Measurements from ENCODE around the gene BRI3BP.
"Not testable (repeated sequence)": the region's sequence is repeated elsewhere in the genome, so short reads cannot be mapped to it uniquely, and the experiment has no call there.

BRI3BP gene

DNA sequence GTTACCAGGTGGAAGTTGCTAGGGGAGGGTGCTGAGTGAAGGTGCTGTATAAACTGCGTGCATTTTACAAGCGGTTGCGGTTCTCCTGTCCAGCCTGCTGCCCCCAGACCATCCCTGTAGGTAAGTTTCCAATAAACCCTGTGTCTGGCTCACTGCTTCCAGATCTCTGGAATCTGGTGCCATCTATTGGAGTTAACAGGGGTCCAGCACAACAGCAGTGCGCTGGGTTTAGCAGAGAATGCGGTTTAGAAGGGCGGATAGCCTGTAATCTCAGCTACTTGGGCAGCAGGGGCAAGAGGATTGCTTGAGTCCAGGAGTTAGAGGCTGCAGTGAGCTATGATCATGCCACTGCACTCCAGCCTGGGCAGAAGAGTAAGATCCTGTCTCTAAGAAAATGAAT, 76.7 kb downstream of the BRI3BP start:
- no peak for DNase-seq

DNA sequence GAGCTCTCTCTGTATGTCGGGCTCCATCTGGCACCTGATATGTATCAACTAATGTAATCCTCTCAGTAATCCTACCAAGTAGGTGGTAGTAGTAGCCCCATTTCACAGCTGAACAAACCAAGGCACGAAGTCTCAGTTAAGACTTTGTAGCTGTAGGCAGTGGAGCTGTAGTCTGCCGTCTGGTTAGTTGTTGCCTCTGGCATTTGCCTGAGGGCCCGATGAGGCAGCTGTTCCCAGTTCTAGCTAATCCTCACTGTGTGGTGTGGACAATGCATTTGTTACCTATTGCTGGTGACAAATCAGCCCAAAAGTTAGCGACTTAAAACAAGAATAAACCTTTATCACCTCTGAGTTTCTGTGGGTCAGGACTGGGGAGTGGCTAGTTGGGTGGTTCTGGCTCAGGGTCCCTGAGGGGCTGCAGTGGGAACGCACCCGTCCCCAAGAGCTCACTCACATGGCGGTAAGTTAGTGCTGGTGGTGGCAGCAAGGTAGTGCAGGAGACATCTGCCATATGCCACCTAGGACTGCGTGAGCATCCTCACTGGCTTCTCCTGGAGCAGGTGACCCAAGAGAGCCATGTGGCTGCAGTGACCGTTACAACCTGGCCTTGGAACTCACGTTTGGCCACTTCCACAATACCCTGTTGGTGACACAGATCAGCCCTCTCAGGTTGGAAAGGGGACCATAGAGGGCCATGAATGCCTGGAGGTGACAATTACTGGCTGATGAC, 77.4 kb downstream of the BRI3BP start:
- no peak for DNase-seq

DNA sequence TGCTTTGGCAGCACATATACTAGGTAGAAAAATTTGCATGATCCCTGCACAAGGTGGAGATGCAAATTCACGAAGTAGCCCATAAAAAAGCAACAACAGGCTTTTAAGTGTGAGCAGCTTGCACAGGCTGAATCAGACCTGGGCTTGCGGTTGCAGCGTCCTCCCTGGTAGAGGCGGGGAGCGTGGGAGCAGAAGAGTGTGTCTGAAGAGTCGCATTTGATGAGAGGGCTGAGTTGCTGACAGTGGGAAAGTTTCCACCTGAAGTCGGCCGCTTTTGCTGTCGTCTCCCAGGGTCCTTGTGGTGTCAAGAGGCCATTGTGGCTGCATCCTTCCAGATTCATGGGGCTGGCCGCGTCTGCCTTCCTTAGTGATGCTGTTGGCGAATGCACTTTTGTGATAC, 78.0 kb downstream of the BRI3BP start:
- DNase-seq: no peak

DNA sequence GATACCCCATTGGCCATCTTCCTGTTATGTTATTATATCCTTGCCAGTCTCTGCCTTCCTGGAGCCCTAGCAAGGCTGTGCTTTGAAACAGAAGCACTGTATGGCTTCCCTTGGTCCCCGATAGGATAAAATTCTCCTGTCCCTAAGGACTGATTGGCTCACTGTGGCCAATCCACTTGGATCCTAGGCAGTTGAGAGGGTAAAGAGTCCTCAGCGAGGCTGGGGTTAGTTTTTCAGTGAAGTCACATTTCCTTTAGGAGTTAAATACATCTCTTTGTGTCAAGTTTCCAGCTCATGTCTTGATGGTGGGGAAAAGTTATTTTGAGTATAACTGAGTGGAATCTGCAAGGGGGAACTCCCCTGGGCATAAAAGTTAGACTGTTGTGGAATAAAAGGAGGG, 79.1 kb downstream of the BRI3BP start:
- no peak for DNase-seq

DNA sequence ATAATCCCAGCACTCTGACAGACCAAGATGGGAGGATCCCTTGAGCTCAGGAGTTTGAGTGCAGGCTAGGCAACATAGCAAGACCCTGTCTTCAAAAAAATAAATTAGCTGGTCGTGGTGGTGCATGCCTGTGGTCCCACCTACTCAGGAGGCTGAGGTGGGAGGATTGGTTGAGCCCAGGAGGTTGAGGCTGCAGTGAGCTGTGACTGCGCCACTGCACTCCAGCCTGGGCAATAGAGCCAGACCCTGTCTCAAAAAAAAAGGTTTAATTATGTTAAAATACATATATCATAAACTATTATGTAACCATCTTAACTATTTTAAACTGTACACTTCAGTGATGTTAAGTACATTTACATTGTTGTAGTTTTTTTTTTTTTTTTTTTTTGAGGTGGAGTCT, 80.8 kb downstream of the BRI3BP start:
- DNase-seq: not testable (repeated sequence)

DNA sequence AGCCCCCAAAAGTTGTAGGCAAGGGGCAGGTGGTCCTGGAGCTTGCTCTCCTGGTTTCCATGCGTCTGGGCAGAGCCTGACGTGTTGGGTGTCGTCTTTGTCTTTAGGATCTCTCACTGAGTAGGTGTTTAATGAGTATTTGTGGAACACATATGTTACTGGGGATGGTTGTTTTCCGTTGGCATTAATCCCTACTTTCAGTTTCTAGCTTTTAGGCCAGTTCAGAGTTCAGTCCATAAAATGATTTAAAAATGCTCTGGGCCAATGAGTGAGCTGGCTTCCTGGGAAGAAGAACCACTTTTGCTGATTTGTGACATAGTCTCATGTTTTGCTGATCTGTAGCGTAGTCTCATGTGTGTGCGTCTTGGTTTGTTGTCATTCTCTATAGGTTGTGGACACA, 82.7 kb downstream of the BRI3BP start:
- no peak for DNase-seq

DNA sequence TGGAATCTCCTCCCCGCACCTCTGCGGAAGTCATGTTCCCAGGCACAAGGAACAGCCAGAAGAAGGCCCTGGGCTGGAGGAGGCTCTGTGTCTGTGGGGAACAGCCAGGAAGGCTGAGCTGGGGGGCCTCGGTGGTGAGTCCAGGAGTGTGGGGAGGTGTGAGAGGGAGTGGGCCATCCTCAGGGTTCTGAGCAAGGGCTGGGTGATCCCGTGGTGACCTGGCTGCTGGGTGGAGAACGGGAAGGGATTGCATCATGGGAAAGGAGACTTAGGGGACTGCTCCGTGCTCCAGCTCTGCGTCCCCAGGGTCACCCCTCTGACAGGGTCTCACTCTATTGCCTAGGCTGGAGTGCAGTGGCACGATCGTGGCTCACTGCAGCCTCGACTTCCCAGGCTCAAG, 85.6 kb downstream of the BRI3BP start:
- DNase-seq: no peak

DNA sequence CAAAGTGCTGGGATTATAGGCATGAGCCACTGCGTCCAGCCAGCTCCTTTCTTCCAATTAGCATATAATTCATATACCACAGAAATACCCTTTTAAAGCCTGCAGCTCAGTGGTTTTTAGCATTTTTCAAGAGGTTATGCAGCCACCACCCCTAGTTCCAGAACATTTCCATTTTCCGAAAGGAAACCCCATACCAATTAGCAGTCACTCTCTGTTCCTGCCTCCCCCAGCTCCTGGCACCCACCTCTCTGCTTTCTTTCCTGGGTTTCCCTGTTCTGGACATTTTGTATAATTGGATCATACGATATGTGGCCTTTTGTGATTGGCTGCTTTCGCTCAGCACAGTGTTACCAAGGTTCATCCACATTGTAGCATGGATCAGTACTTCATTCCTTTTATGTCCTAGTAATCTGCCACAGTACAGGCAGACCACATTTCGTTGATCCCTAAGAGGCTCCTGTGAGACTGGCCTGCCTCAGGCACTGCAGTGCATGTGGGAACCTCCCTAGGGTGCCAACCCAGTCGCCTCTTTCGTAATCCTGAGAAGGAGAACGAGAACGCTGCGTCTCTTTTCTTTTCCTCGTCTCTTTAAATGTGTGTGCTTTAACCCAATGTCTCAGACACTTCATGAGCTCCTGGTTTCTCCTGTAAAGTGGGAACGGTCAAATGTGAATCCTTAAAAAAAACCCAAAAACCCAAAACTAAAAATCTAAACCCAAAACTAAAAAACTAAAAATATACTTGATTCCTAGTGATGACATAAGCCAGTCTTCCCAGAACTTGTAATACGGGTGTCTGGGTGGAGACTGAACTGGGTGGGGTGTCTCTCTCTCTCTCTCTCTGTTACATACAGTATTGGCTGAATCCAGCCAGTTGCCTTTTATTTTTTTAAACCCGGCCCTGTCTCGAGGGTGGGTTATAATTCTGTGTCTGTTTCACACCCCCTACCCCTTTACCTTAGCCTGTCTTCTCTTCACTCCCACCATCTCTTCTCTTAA, 86.5 kb downstream of the BRI3BP start:
- no peak for DNase-seq
